KOPT-K1 (cell line): ENCODE results near the gene GNAS-AS1.
A peak's percentile ranks its signal among the peaks of the same experiment; 100 is the strongest.

ENCODE experiments used
- H3K27ac ChIP-seq: fragments of 200-600 bp; sonication (generic); 2 replicates; pipeline ENCODE4 v1.5.1; 2016; ENCODE audit warnings: antibody characterized with exemption, mild to moderate bottlenecking, low read depth, low read length; ENCODE audit not compliant: poor library complexity, severe bottlenecking
- H3K36me3 ChIP-seq: fragments of 200-600 bp; sonication (generic); 2 replicates; pipeline ENCODE4 v1.5.1; 2017; ENCODE audit warnings: antibody characterized with exemption, mild to moderate bottlenecking, low read length, moderate library complexity; ENCODE audit not compliant: insufficient read depth
- H3K9me3 ChIP-seq: fragments of 200-600 bp; sonication (generic); 2 replicates; pipeline ENCODE4 v1.5.1; 2017; ENCODE audit warnings: antibody characterized with exemption, low read length, mild to moderate bottlenecking; ENCODE audit not compliant: insufficient read depth, poor library complexity, severe bottlenecking

GNAS-AS1 gene

DNA sequence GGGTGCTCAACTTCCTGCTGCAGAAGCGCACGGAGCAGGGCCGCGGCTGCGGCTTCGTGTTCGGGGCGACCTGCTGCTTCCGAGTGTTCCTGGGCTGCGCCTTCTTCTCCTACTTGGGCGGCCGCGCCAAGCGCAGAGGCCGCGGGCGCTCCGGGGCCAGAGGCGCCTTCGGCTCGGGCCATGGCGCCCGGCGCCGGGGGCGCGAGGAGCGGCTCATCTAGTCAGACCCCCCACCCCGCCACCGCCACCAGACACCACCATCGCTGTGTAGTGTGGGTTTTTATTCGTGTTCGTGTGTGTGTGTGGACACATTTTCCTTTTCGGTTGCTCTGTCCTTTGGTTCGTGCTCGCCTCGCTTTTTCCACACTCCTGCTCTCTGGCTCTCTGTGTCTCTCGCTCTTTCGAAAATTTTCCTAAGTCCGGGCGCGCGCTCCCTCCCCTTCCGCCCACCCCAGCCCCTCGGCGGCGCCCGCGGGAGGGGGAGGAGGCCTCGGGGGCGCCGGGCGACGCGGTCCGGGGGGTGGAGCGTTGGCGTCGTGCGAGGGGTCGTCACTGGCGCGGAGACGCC lies 39.9 kb upstream of the GNAS-AS1 start:
- peaks cover 4% of the 10 kb centered on the region for H3K36me3 ChIP-seq
- no peaks in the 10 kb centered on the region for H3K9me3 ChIP-seq
- H3K27ac ChIP-seq: peak overlapping the region; percentile 98

DNA sequence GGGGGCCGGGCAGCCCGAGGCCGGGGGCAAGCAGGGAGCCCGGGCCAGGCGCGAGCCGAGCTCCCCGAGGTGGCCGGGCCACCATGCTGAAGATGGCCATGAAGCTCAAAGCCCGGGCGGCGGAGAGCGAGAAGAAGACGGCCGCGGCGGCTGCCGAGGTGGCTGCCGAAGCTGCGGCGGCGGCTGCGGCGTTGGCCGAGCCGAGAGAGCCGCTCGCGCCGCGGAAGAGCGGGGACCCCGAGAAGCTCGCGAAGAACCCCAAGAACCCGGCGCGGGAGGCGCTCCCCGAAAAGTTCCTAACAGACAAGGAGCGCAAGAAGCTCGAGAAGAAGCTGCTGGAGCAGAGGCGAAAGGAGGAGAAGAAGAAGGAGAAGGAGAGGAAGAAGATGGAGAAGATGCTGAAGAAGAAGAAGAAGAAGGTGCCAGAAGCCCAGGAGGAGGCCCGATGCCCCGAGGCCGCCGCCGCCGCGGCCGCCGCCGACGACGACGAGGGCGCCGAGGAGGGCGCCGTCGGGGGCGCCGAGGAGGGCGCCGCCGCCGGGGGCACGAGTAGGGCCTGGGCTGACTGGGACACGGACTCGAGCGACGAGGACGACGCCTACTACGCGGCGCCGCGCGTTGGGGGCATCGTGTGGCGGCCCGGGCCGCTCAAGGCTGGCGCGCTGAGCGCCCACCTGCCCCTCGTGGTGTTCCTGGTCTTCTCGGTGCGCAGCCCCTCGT lies 39.3 kb upstream of the GNAS-AS1 start:
- peak overlapping the region; percentile 98 for H3K27ac ChIP-seq
- no peaks in the 10 kb centered on the region for H3K9me3 ChIP-seq
- no peaks in the 10 kb centered on the region; the same call in 1 of the 2 replicates for H3K36me3 ChIP-seq

- Histone ChIP-seq H3K9me3 (no peaks in the 10 kb centered on the region), H3K36me3 (no peaks in the 10 kb centered on the region; the same call in 1 of the 2 replicates), H3K27ac (peak overlapping the region; percentile 98)
Observed at GRCh38 chr20:58889334-58889760, 38.6 kb upstream of the GNAS-AS1 start.

DNA sequence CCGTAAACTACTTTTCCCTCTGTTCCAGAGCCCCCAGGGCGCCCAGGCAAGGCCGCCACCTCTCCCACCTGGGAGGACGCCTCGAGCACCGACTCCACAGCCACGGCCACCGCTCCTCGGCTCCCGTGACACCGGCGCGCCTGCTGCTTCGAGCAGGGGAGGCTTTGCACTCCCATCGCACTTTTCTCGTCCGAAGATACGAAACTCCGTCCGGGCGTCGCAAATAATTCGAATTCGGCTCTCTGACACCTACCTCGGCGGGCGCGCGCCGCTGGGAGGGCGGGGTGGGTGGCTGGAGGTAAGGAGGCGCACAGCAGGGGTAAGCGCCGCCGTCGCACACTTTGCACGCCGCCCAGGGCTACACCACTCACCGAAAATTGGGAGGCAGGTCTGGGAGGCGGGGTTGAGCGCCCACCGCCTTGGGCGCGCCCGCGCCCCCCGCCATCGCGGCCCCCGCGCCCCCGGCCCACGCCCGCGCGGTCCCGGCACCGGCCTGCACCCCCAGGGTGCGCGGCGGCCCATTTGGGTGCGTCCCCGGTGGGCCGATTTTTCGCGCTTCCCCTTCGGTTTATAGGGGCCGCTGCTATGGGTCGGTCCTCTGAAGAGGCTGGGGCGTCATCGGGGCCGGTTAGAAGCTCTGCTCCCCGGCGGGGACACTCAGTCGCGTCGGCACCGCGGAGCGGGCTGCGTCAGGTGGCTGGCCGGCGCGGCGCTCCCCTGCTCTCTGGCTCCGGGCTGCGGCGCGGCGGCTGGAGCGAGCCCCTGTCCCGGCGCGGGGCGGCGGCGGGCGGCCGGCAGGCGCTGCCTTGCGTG lies 38.0 kb upstream of the GNAS-AS1 start:
- H3K36me3 ChIP-seq: no peaks in the 10 kb centered on the region; the same call in 1 of the 2 replicates
- H3K9me3 ChIP-seq: no peaks in the 10 kb centered on the region
- H3K27ac ChIP-seq: peak overlapping the region; percentile 98

DNA sequence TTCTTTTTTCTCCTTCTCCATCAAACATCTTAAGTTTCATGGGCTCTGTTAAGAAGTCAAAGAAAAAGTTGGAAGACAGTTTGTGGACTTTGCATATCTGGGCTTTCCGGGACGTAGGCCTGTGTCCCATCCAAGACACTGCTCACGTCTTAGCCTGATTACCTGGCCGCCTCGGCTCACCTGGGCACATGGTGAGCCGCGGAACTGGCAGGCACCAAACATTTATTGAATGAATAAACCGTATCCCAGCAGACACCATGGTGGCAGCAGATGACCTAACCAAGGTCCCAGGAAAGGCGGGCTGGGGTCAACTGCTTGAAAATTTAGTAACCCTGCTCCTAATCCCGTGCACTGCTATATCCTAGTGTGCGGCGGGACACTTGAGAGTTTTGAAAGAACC lies 37.4 kb upstream of the GNAS-AS1 start:
- Histone ChIP-seq H3K36me3 (no peaks in the 10 kb centered on the region), H3K27ac (peak overlapping the region; percentile 98), H3K9me3 (no peaks in the 10 kb centered on the region)

DNA sequence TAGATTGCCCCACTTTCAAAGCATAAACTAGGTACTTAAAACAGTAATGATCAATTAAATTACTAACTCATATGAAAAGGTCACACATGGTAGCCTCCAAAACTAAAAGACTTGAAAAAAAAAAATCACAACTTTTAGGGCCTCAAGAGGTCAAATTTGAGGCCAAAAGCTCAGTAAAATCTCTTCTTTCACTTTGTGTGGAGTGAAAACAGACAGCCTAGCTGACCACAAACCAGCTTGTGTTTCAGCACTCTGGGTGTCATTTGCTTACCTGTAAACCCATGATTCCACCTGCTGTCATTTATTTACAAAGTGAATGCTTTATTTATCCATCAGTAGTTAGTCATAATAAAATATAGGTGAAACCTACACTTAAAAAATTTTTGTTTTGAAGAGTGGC lies 35.8 kb upstream of the GNAS-AS1 start:
- no peak overlapping the region for H3K27ac ChIP-seq
- H3K36me3 ChIP-seq: no peaks in the 10 kb centered on the region
- no peaks in the 10 kb centered on the region for H3K9me3 ChIP-seq

DNA sequence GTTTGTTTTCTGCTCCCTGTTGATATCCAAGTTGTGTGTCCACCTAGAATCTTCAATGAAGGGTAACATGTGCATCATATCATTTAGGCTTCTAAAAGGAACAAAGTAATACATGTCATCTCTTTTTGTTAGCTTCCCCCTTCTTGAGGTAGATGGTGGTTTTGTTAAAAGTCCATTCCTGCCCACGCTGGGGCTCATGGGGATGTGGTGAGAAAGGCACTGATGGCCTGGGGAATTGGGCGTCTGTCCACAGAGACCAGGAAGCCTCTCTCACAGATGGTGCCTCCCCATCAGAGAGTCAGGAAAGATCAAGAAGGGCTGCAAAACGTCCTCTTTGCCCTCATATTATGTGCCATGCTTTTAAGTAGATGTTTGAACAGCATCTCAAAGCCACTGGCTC lies 34.3 kb upstream of the GNAS-AS1 start:
- no peak overlapping the region for H3K27ac ChIP-seq
- no peaks in the 10 kb centered on the region for H3K36me3 ChIP-seq
- no peaks in the 10 kb centered on the region for H3K9me3 ChIP-seq

DNA sequence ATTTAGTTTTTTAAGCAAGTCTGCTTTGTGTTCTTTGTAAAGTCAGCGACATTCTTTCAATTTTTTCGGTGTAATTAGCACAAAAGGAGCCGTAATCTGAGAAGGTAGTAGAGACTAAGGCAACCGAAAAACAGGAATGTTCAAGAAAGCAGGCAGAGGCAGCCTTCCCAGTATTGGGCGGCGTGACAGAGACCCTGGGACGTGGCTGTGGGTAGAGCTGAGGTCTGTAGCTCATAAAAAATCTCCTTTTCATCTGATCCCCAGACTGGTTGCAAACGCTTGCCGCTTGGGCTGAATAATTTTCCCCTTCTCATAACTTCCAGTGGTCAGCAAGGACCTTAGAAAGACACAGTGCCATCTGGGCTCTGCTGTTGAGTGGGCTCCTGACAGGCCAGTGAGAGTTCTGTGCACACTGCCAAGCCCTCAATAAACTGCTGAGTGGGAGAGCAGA lies 32.6 kb upstream of the GNAS-AS1 start:
- Histone ChIP-seq H3K9me3 (no peaks in the 10 kb centered on the region), H3K27ac (no peak overlapping the region)

DNA sequence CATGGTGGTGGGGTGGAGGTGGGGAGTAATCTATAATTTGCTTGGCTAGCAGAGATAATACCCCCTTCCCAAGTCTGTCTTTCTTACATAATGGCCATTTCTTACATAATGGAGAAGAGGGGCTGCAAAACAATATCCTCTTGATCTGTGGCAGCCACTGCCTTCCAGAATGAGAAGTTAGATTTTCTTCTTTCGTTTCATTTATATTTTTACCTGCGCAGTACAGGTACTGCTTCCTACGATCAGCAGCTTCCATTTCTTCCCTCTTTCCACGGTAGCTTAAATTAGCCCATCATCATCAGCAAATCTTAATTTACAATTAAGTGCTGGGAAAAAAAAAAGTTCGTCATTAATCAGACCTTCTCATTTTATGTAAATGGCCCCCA lies 32.0 kb upstream of the GNAS-AS1 start:
- Histone ChIP-seq H3K27ac (no peak overlapping the region), H3K9me3 (no peaks in the 10 kb centered on the region), H3K36me3 (no peaks in the 10 kb centered on the region)

More for the DNA sequence above, 32.6 kb upstream of the GNAS-AS1 start:
- H3K36me3 ChIP-seq: no peaks in the 10 kb centered on the region

DNA sequence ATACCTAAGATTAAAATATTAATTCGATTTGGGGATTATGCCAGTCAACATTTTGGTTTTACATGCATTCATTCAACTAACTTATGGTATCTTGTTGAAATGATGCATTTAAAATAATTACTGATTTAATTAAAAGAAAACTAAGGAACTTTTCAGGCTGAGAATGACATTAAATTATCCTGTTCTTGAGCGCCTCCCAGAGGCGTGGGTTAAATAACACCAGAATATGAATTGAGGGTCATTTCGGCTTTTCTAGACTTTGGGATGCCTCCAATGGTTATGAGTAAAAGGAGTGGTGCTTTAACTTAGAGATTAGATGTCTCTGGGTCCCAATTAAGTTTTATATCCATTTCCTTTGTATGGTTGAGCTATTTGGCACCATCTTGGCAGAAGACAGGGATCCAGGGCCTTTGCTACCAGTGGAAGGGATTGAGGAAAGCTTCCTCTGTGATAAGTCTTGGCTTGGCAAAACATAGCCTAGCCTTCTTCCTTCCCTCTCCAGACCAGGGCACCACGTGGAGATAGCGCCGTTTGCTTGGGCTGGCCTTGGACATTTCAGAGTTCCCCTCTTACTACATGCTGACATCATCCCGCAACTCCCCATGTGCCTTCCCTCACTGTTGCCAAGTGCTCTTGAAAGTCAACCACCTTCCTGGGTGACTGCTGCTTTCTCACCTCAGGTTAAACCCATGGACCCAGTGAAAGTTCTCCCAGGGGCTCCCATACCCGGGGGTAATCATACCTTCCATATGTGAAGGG lies 30.5 kb upstream of the GNAS-AS1 start:
- Histone ChIP-seq H3K9me3 (no peaks in the 10 kb centered on the region), H3K36me3 (no peaks in the 10 kb centered on the region), H3K27ac (no peak overlapping the region)

DNA sequence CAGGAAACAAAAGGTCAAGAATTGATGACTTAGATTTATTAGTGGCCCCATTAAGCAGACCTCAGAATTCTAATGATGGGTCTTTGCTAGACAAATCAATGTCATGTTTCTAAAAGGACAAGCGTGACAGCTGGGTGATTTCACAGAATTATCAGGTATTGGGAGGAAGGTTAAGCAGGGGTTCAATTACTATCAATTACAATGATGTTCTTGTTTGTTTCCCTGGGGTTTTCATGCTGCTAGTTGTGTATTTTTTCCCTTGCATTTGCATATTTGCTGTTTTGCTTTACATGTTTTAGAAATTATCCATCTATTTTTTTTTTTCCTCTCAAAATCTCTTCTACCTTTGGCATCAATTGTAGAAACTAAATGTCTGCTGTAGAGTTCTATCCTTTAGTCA lies 29.7 kb upstream of the GNAS-AS1 start:
- Histone ChIP-seq H3K36me3 (no peaks in the 10 kb centered on the region), H3K27ac (no peak overlapping the region), H3K9me3 (no peaks in the 10 kb centered on the region)

- Histone ChIP-seq H3K9me3 (no peaks in the 10 kb centered on the region), H3K27ac (no peak overlapping the region), H3K36me3 (no peaks in the 10 kb centered on the region)
Observed at GRCh38 chr20:58878399-58878798, 27.7 kb upstream of the GNAS-AS1 start.

DNA sequence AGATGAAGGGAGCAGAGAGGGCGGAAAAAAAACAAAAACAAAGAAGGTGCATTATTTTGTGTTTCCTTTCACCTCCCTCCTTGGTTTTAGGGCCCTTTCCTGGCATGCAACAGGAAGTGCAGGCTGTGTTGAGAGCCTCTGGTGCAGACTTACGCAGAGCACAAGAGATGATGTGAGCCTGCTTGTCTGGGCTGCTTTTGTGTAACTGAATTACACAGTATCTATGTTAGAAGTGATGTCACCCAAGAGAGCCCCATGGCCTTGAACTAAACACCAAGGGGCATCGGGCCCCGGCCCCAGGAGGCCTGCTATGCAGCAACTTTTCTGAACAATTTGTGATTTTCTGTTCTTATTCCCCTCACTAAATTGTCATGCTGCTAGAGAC lies 27.3 kb upstream of the GNAS-AS1 start:
- H3K9me3 ChIP-seq: no peaks in the 10 kb centered on the region
- H3K27ac ChIP-seq: no peak overlapping the region
- no peaks in the 10 kb centered on the region for H3K36me3 ChIP-seq

- no peak overlapping the region for H3K27ac ChIP-seq
- no peaks in the 10 kb centered on the region for H3K36me3 ChIP-seq
- H3K9me3 ChIP-seq: no peaks in the 10 kb centered on the region
Observed at GRCh38 chr20:58877050-58877975, 26.6 kb upstream of the GNAS-AS1 start.
